K562 (cell line): ENCODE measurements around the gene PLCB3. TPM values are rescaled to one million over a fixed set of nuclear protein-coding genes. Genes with fewer than 3 reads are reported as not detected.

Experiments used
- ATAC-seq: fragments of 200-7000 bp; cut with Tn5 transposase; 3 replicates; pipeline ENCODE4 v1.9.1; 2020; ENCODE audit warnings: moderate library complexity
- BruUV-seq: library from RNA; stranded (reverse); fragments of 400-500 nt; replicated peaks from 2 replicates; lab custom pipeline; 2021; lab: Mats Ljungman, UMichigan
- CTCF ChIA-PET: fragments of 300-600 bp; formaldehyde crosslinking; extraction: SDS; loops from one replicate; lab custom pipeline; 2021; ENCODE audit warnings: low intra/inter-chr PET ratio; lab: Yijun Ruan, JAX
- POLR2A ChIA-PET: fragments of 300-600, 350-650 bp; sonication (Branson Sonifier 250); formaldehyde crosslinking; extraction: SDS; loops from one replicate; lab custom pipeline; 2021; ENCODE audit warnings: antibody characterized with exemption, inconsistent platforms; lab: Yijun Ruan, JAX
- DNase-seq, 4 experiments: peaks; one replicate each; pipeline versions ENCODE4 v3.0.0 to v3.0.0-alpha.2; 2011 to 2018; ENCODE audit warnings: low spot score in 3 of 4, mixed read lengths in 3 of 4; ENCODE audit errors: extremely low read depth in 1 of 4
- FAIRE-seq: peaks from 2 replicates; lab custom pipeline; 2011; peaks lifted over from hg19 to GRCh38; lab: Jason Lieb, UNC
- H2AFZ ChIP-seq: 2 replicates; pipeline ENCODE4 v1.6.0; 2011; ENCODE audit warnings: low read depth, low read length, control low read depth, inconsistent platforms
- H3K27ac ChIP-seq: fragments of 200-600 bp; 3 replicates; pipeline ENCODE4 v1.8.0; 2011; ENCODE audit warnings: low read depth, mild to moderate bottlenecking, control low read depth, inconsistent platforms, low read length, moderate library complexity, mixed read lengths; ENCODE audit errors: extremely low read depth
- H3K27me3 ChIP-seq, 2 experiments: fragments of 300-600 bp in 1 of 2; 2 replicates in 1 of 2; 3 replicates in 1 of 2; pipeline versions ENCODE4 v1.6.0 to v1.8.0; 2011; ENCODE audit warnings: inconsistent platforms in 2 of 2, low read length in 2 of 2, mild to moderate bottlenecking in 1 of 2, mixed read lengths in 1 of 2, moderate library complexity in 1 of 2; ENCODE audit not compliant: control insufficient read depth in 2 of 2, insufficient read depth in 2 of 2
- H3K36me3 ChIP-seq: fragments of 300-600 bp; 3 replicates; pipeline ENCODE4 v1.8.0; 2011; ENCODE audit warnings: mild to moderate bottlenecking, low read length, inconsistent platforms; ENCODE audit not compliant: control insufficient read depth, insufficient read depth
- H3K4me1 ChIP-seq, 2 experiments: fragments of 200-600 bp in 1 of 2; replicated peaks in 1 of 2; 2 replicates in 1 of 2; 3 replicates in 1 of 2; pipeline versions ENCODE4 v1.5.1 to v1.8.0; 2011; ENCODE audit warnings: inconsistent platforms in 2 of 2, low read length in 2 of 2, mild to moderate bottlenecking in 1 of 2, mixed read lengths in 1 of 2, moderate library complexity in 1 of 2; ENCODE audit not compliant: control insufficient read depth in 2 of 2, insufficient read depth in 2 of 2
- H3K4me2 ChIP-seq: 2 replicates; pipeline ENCODE4 v1.6.1; 2011; ENCODE audit warnings: low read length, control low read depth, inconsistent platforms, mixed read lengths; ENCODE audit not compliant: insufficient read depth
- H3K4me3 ChIP-seq: fragments of 200-600 bp; sonication (generic), shearing (Covaris generic); 2 replicates; pipeline ENCODE4 v1.5.1; 2016; ENCODE audit warnings: control low read depth, inconsistent platforms
- H3K79me2 ChIP-seq: fragments of 200-600 bp; 3 replicates; pipeline ENCODE4 v1.8.0; 2011; ENCODE audit warnings: low read length, inconsistent platforms; ENCODE audit not compliant: control insufficient read depth, insufficient read depth
- H3K9ac ChIP-seq, 2 experiments: 2 replicates each; pipeline versions ENCODE4 v1.6.0 to v1.6.1; 2011; ENCODE audit warnings: low read depth in 2 of 2, low read length in 2 of 2, control low read depth in 1 of 2, inconsistent platforms in 1 of 2, mild to moderate bottlenecking in 1 of 2, mixed read lengths in 1 of 2; ENCODE audit not compliant: insufficient read depth in 1 of 2
- H3K9me1 ChIP-seq: one replicate; pipeline ENCODE4 v1.6.0; 2011; ENCODE audit warnings: inconsistent platforms, mild to moderate bottlenecking, low read length, moderate library complexity; ENCODE audit not compliant: control insufficient read depth, insufficient read depth
- H3K9me3 ChIP-seq: replicated peaks from 2 replicates; pipeline ENCODE4 v1.5.1; 2011; ENCODE audit warnings: low read depth, low read length, inconsistent platforms; ENCODE audit not compliant: control insufficient read depth, insufficient read depth
- H4K20me1 ChIP-seq: replicated peaks from 2 replicates; pipeline ENCODE4 v1.6.1; 2011; ENCODE audit warnings: low read length, inconsistent platforms, mixed read lengths; ENCODE audit not compliant: control insufficient read depth, insufficient read depth
- BRF2 ChIP-seq: IDR thresholded peaks from 3 replicates; pipeline ENCODE4 v1.6.1; 2011; ENCODE audit warnings: borderline replicate concordance, mild to moderate bottlenecking; ENCODE audit not compliant: insufficient read length, insufficient read depth
- CEBPB ChIP-seq: fragments of 450-650 bp; IDR thresholded peaks from 2 replicates; pipeline ENCODE4 v1.6.1; 2016; ENCODE audit warnings: missing genetic modification characterization, missing compliant biosample characterization
- CHD1 ChIP-seq: fragments of 200-600 bp; sonication (generic); IDR thresholded peaks from one replicate; pipeline ENCODE4 v1.6.1; 2012; ENCODE audit warnings: mild to moderate bottlenecking, moderate library complexity, low read length, inconsistent platforms
- KDM4B ChIP-seq, 2 experiments: fragments of 450-650 bp in 1 of 2; sonication (generic) in 1 of 2; IDR thresholded peaks; 2 replicates each; pipeline ENCODE4 v1.6.1; 2016 to 2017; ENCODE audit warnings: borderline replicate concordance in 2 of 2, antibody characterized with exemption in 1 of 2, low read depth in 1 of 2, mild to moderate bottlenecking in 1 of 2
- MED1 ChIP-seq: sonication (generic); formaldehyde crosslinking; IDR thresholded peaks from 2 replicates; pipeline ENCODE4 v1.8.1; 2023; ENCODE audit warnings: missing genetic modification reagents, borderline replicate concordance
- PKNOX1 ChIP-seq: fragments of 450-650 bp; IDR thresholded peaks from 2 replicates; pipeline ENCODE4 v1.6.1; 2016
- TAF9B ChIP-seq: fragments of 450-650 bp; IDR thresholded peaks from 2 replicates; pipeline ENCODE4 v1.6.1; 2018; ENCODE audit warnings: mild to moderate bottlenecking; ENCODE audit not compliant: partially characterized antibody
- TCF7 ChIP-seq: sonication (generic); IDR thresholded peaks from 2 replicates; pipeline ENCODE4 v1.6.1; 2016; ENCODE audit warnings: antibody characterized with exemption, borderline replicate concordance
- U2AF2 ChIP-seq: fragments of 200-400 bp; formaldehyde crosslinking; optimal IDR thresholded peaks from 2 replicates; pipeline ENCODE3; 2017; ENCODE audit warnings: low read depth, mild to moderate bottlenecking, low read length
- USF2 ChIP-seq: sonication (generic); formaldehyde crosslinking; IDR thresholded peaks from 2 replicates; pipeline ENCODE4 v1.5.0; 2020; ENCODE audit warnings: missing genetic modification reagents
- ZNF354B ChIP-seq: fragments of 250-450 bp; sonication (Bioruptor Pico); IDR thresholded peaks from 2 replicates; pipeline ENCODE4 v1.4.0; 2020
- WGBS: fragments of 100-300 bp; shearing (Covaris generic); methylation state at CpG from one replicate; pipeline ENCODE4 v1.1.6; 2016; ENCODE audit warnings: low coverage, mixed read lengths; ENCODE audit not compliant: insufficient coverage; ENCODE audit errors: missing lambda C conversion rate; 5-methylcytosine and 5-hydroxymethylcytosine counted together
- in situ Hi-C: fragments of 300-500 bp; cut with MboI; formaldehyde crosslinking; loops from 4 replicates; pipeline ENCODE4 v1.15.0; 2018; ENCODE audit warnings: inconsistent platforms, mixed read lengths
- intact Hi-C: fragments of 100-400 bp; cut with micrococcal nuclease; formaldehyde crosslinking; loops from 2 replicates; pipeline ENCODE4 v1.14.2; 2022
- polyA plus RNA-seq, 8 experiments: library from polyadenylated mRNA; depleted of rRNA in 4 of 8; stranded (reverse) in 5 of 8; unstranded in 3 of 8; fragments of >200 nt; fragmentation: Nextera tagmentation in 2 of 8; fragmentation: Illumina TruSeq in 1 of 8; extraction: Ambion mirVana in 2 of 8; extraction: Trizol in 1 of 8; gene quantifications; 2 replicates each; pipeline versions ENCODE4 v1.2.1 to v1.2.3, GENCODE V29; 2011 to 2014; ENCODE audit warnings: inconsistent platforms in 1 of 8, missing spikeins in 1 of 8
- total RNA-seq, 7 experiments: library from RNA; depleted of rRNA in 6 of 7; stranded (reverse); fragments of >200 nt in 6 of 7; fragmentation: Illumina TruSeq in 2 of 7; extraction: Trizol in 2 of 7; gene quantifications; 2 replicates each; pipeline versions ENCODE4 v1.2.1 to v1.2.3, GENCODE V29; 2011 to 2021; ENCODE audit warnings: low replicate concordance in 1 of 7
- TF ChIP-seq, protein P1 (sequence below): fragments of 250-450 bp; sonication (Bioruptor Pico); IDR thresholded peaks from 2 replicates; pipeline ENCODE4 v1.8.0; 2021; ENCODE audit warnings: mild to moderate bottlenecking, moderate library complexity
- TF ChIP-seq, protein P2 (sequence below): fragments of 450-650 bp; IDR thresholded peaks from 2 replicates; pipeline ENCODE4 v1.6.1; 2017; ENCODE audit warnings: antibody characterized with exemption, mild to moderate bottlenecking

PLCB3 gene
- total and polyA plus RNA-seq, 9 of the 15 experiments (the other 6 are each of a cell fraction or from before 2014, with no cell fraction given) = 0.31 to 44.8 (median 14.6) TPM

DNA sequence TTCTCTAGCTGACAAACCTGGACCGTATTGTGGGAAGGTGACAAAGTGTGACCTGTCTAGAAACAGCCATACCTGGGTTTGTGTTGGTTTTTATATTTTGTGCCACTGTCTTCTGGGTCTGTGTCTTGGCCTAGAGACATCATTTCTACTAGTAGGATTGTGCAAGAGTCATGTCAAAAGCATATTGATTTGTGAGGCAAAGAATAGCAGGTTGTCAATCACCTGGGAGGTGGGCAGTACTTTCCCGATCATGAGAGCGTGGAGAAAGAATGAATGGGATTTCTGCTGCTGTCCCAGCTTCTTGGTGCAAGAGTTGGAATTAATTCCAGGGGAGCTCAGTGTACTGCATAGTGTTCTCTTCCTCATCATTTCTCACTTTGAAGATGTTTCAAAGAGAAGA lies 49.8 kb upstream of the PLCB3 start:
- CTCF ChIA-PET = no interaction called here
- Histone ChIP-seq H3K4me1 (peaks cover 24 to 31% of the 10 kb centered on the region in 2 experiments; a peak in 4 of 5 replicates), H2AFZ (no peak overlapping the region), H3K27me3 (no peaks in the 10 kb centered on the region), H3K79me2 (peaks cover 12% of the 10 kb centered on the region), H4K20me1 (no peaks in the 10 kb centered on the region; the same call in 1 of the 2 replicates), H3K4me2 (no peak overlapping the region), H3K4me3 (no peak overlapping the region), H3K27ac (no peak overlapping the region), H3K9ac (no peak overlapping the region), H3K36me3 (peaks cover 92% of the 10 kb centered on the region), H3K9me1 (no peaks in the 10 kb centered on the region), H3K9me3 (no peaks in the 10 kb centered on the region)
- POLR2A ChIA-PET = interaction anchor here (0.6 to 8.2 kb wide), 5 partner anchors 13 to 101 kb away, joined by 3 to 68 read pairs (median 3); partner anchors contain the start of genes CATSPERZ, ESRRA and STIP1
- intact Hi-C loops = no loop called here
- in situ Hi-C loops = no loop called here
- no TSS peak for BruUV-seq
- peak; percentile 50 for TF ChIP-seq CEBPB (tag)
- TF ChIP-seq ZNF354B (CRISPR knock-in tag) = no peak
- peak; percentile 14; the same call in 1 of the 2 replicates for TF ChIP-seq PKNOX1
- TF ChIP-seq, protein P1, sequence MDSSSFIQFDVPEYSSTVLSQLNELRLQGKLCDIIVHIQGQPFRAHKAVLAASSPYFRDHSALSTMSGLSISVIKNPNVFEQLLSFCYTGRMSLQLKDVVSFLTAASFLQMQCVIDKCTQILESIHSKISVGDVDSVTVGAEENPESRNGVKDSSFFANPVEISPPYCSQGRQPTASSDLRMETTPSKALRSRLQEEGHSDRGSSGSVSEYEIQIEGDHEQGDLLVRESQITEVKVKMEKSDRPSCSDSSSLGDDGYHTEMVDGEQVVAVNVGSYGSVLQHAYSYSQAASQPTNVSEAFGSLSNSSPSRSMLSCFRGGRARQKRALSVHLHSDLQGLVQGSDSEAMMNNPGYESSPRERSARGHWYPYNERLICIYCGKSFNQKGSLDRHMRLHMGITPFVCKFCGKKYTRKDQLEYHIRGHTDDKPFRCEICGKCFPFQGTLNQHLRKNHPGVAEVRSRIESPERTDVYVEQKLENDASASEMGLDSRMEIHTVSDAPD (CRISPR knock-in tag) = no peak
- no peak for TF ChIP-seq TAF9B
- no peak for TF ChIP-seq CHD1
- no peak for TF ChIP-seq KDM4B (IDR thresholded peaks at IDR 0.05; ENCODE audit: borderline replicate concordance in 2 of 2, low read depth in 1 of 2)
- no peak for TF ChIP-seq USF2 (CRISPR knock-in tag)
- TF ChIP-seq, protein P2, sequence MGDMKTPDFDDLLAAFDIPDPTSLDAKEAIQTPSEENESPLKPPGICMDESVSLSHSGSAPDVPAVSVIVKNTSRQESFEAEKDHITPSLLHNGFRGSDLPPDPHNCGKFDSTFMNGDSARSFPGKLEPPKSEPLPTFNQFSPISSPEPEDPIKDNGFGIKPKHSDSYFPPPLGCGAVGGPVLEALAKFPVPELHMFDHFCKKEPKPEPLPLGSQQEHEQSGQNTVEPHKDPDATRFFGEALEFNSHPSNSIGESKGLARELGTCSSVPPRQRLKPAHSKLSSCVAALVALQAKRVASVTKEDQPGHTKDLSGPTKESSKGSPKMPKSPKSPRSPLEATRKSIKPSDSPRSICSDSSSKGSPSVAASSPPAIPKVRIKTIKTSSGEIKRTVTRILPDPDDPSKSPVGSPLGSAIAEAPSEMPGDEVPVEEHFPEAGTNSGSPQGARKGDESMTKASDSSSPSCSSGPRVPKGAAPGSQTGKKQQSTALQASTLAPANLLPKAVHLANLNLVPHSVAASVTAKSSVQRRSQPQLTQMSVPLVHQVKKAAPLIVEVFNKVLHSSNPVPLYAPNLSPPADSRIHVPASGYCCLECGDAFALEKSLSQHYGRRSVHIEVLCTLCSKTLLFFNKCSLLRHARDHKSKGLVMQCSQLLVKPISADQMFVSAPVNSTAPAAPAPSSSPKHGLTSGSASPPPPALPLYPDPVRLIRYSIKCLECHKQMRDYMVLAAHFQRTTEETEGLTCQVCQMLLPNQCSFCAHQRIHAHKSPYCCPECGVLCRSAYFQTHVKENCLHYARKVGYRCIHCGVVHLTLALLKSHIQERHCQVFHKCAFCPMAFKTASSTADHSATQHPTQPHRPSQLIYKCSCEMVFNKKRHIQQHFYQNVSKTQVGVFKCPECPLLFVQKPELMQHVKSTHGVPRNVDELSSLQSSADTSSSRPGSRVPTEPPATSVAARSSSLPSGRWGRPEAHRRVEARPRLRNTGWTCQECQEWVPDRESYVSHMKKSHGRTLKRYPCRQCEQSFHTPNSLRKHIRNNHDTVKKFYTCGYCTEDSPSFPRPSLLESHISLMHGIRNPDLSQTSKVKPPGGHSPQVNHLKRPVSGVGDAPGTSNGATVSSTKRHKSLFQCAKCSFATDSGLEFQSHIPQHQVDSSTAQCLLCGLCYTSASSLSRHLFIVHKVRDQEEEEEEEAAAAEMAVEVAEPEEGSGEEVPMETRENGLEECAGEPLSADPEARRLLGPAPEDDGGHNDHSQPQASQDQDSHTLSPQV = no peak
- no peak for TF ChIP-seq U2AF2
- TF ChIP-seq MED1 (CRISPR knock-in tag) = no peak
- TF ChIP-seq TCF7 = no peak
- no peak for TF ChIP-seq BRF2
- 88% methylated on average over 3 of the region's 3 CpGs for WGBS
- FAIRE-seq (no peak), DNase-seq (no peak), ATAC-seq (no peak)
